Amniotic epithelial cell (primary cell): ENCODE data around the gene TXNDC2.

Source experiments
- DNase-seq: peaks from one replicate; pipeline ENCODE4 v3.0.0-alpha.2; 2010; ENCODE audit warnings: low read depth

Gene TXNDC2

GRCh38 chr18:9931678-9932077, 45.9 kb downstream of the TXNDC2 start:
- DNase-seq = no peak

DNA sequence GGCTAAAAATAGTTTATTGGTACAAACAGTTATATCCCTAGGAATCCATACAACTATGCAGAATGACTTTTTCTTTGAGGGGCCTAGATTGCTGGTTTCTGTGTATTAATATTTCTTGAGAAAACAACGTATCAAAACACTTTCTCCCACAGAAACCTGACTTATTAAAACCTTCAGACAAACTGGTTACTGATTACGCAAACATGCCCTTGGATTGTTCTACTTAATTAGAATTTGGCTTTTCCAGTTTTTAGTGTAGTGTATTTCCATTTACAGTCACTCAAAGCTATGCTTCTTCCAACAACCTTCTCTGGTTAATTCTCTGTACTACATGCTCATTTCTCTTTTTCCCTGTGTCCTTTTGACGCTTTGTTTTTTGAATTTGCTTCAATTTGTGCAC, 48.1 kb downstream of the TXNDC2 start:
- no peak for DNase-seq

DNA sequence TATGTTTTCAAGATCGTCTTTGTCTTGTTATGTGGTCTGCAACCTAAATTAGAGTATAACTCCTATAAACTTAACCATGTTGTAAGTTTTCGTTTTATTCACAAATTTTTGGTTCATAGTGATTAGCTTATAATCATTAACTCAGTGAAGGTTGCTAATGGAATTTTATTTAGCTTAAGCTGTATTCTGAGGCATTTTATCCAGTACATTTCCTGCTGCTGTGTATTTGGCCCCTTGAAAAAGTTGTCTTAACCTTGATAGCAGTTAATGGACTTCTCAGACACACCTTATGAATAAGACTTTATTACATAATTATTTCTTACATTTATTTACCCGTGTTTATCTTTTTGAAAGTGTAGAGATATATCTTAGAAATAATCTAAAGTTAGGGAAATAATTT, 48.5 kb downstream of the TXNDC2 start:
- no peak for DNase-seq
